Measurements from ENCODE around the gene CUX1. TPM values are rescaled to one million over a fixed set of nuclear protein-coding genes. Genes with fewer than 3 reads are reported as not detected.

Gene CUX1
- total and polyA plus RNA-seq, 2 of the 13 experiments (the other 11 are each of a cell fraction or from before 2014, with no cell fraction given), result 13.7 to 14.9 TPM

DNA sequence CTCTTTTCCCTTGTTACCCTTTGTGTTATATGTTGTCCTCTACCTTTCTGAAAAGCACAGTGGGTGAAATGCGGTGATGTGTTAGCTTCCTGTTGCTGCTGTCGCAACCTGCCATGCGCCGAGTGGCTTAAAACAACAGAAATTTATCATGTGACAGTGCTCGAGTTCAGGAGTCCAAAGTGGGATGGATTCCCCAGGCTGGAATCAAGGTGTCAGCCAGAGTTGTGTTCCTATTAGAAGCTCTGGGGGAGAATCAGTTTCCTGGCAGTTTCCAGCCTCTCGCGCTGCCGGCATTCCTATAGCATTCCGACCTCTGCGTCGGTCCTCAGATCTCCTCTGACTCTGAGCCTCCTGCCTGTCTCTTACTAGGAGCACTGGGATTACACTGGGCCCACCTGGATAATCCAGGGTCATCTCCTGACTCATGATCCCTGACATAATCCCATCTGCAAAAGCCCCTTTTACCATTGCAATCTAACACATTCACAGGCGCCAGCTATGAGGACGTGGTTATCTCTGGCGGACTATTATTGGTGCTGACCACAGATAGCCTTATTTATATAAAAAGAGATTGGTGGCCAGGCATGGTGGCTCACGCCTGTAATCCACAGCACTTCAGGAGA is 207.5 kb downstream of the CUX1 start (continued):
- TF ChIP-seq, protein P1, sequence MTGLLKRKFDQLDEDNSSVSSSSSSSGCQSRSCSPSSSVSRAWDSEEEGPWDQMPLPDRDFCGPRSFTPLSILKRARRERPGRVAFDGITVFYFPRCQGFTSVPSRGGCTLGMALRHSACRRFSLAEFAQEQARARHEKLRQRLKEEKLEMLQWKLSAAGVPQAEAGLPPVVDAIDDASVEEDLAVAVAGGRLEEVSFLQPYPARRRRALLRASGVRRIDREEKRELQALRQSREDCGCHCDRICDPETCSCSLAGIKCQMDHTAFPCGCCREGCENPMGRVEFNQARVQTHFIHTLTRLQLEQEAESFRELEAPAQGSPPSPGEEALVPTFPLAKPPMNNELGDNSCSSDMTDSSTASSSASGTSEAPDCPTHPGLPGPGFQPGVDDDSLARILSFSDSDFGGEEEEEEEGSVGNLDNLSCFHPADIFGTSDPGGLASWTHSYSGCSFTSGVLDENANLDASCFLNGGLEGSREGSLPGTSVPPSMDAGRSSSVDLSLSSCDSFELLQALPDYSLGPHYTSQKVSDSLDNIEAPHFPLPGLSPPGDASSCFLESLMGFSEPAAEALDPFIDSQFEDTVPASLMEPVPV (CRISPR knock-in tag; IDR thresholded peaks at IDR 0.05), result no peak
- TF ChIP-seq, protein P2, sequence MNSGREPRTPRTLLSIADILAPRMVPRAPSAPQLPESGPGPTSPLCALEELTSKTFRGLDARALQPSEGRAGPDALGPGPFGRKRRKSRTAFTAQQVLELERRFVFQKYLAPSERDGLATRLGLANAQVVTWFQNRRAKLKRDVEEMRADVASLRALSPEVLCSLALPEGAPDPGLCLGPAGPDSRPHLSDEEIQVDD (CRISPR knock-in tag; IDR thresholded peaks at IDR 0.05; ENCODE audit: borderline replicate concordance), result no peak
- TF ChIP-seq KAT8 (CRISPR knock-in tag; IDR thresholded peaks at IDR 0.05), result peak; percentile 87
- TF ChIP-seq, protein P3, sequence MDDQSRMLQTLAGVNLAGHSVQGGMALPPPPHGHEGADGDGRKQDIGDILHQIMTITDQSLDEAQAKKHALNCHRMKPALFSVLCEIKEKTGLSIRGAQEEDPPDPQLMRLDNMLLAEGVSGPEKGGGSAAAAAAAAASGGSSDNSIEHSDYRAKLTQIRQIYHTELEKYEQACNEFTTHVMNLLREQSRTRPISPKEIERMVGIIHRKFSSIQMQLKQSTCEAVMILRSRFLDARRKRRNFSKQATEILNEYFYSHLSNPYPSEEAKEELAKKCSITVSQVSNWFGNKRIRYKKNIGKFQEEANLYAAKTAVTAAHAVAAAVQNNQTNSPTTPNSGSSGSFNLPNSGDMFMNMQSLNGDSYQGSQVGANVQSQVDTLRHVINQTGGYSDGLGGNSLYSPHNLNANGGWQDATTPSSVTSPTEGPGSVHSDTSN (CRISPR knock-in tag; IDR thresholded peaks at IDR 0.05; ENCODE audit: borderline replicate concordance), result no peak
- TF ChIP-seq, protein P4, sequence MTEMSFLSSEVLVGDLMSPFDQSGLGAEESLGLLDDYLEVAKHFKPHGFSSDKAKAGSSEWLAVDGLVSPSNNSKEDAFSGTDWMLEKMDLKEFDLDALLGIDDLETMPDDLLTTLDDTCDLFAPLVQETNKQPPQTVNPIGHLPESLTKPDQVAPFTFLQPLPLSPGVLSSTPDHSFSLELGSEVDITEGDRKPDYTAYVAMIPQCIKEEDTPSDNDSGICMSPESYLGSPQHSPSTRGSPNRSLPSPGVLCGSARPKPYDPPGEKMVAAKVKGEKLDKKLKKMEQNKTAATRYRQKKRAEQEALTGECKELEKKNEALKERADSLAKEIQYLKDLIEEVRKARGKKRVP (CRISPR knock-in tag; IDR thresholded peaks at IDR 0.05), result peak in 1 of 2 experiments; percentile 40; a peak in 2 of 4 replicates
- TF ChIP-seq BHLHE40 (IDR thresholded peaks at IDR 0.05; ENCODE audit: low read length), result peak; percentile 56
- peak; percentile 47; the same call in 1 of the 2 replicates for TF ChIP-seq RAD21 (CRISPR knock-in tag; IDR thresholded peaks at IDR 0.05)
- peak; percentile 80 for TF ChIP-seq DPF2 (CRISPR knock-in tag; IDR thresholded peaks at IDR 0.05; ENCODE audit: borderline replicate concordance, low read depth)
- no peak for TF ChIP-seq MED13 (CRISPR knock-in tag; IDR thresholded peaks at IDR 0.05)
- no peak for TF ChIP-seq ZNF577 (CRISPR knock-in tag; IDR thresholded peaks at IDR 0.05; ENCODE audit: borderline replicate concordance, low read depth)
- TF ChIP-seq, protein P5, sequence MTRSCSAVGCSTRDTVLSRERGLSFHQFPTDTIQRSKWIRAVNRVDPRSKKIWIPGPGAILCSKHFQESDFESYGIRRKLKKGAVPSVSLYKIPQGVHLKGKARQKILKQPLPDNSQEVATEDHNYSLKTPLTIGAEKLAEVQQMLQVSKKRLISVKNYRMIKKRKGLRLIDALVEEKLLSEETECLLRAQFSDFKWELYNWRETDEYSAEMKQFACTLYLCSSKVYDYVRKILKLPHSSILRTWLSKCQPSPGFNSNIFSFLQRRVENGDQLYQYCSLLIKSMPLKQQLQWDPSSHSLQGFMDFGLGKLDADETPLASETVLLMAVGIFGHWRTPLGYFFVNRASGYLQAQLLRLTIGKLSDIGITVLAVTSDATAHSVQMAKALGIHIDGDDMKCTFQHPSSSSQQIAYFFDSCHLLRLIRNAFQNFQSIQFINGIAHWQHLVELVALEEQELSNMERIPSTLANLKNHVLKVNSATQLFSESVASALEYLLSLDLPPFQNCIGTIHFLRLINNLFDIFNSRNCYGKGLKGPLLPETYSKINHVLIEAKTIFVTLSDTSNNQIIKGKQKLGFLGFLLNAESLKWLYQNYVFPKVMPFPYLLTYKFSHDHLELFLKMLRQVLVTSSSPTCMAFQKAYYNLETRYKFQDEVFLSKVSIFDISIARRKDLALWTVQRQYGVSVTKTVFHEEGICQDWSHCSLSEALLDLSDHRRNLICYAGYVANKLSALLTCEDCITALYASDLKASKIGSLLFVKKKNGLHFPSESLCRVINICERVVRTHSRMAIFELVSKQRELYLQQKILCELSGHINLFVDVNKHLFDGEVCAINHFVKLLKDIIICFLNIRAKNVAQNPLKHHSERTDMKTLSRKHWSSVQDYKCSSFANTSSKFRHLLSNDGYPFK (CRISPR knock-in tag; IDR thresholded peaks at IDR 0.05; ENCODE audit: borderline replicate concordance), result 0 out of 2 replicates have a peak, but pooled peaks have one; percentile 44
- TF ChIP-seq FOXA1 (IDR thresholded peaks at IDR 0.05), result no peak
- TF ChIP-seq FOXA1 (CRISPR knock-in tag; IDR thresholded peaks at IDR 0.05), result peak; percentile 61; the same call in 1 of the 2 replicates
- TF ChIP-seq AKAP8 (CRISPR knock-in tag; IDR thresholded peaks at IDR 0.05), result no peak
- no peak for TF ChIP-seq TBP (CRISPR knock-in tag; IDR thresholded peaks at IDR 0.05)
- TF ChIP-seq ZNF589 (CRISPR knock-in tag; conservative IDR thresholded peaks at IDR 0.05), result no peak
- TF ChIP-seq GTF2F1 (IDR thresholded peaks at IDR 0.05; ENCODE audit: low read length), result no peak
- TF ChIP-seq, protein P6, sequence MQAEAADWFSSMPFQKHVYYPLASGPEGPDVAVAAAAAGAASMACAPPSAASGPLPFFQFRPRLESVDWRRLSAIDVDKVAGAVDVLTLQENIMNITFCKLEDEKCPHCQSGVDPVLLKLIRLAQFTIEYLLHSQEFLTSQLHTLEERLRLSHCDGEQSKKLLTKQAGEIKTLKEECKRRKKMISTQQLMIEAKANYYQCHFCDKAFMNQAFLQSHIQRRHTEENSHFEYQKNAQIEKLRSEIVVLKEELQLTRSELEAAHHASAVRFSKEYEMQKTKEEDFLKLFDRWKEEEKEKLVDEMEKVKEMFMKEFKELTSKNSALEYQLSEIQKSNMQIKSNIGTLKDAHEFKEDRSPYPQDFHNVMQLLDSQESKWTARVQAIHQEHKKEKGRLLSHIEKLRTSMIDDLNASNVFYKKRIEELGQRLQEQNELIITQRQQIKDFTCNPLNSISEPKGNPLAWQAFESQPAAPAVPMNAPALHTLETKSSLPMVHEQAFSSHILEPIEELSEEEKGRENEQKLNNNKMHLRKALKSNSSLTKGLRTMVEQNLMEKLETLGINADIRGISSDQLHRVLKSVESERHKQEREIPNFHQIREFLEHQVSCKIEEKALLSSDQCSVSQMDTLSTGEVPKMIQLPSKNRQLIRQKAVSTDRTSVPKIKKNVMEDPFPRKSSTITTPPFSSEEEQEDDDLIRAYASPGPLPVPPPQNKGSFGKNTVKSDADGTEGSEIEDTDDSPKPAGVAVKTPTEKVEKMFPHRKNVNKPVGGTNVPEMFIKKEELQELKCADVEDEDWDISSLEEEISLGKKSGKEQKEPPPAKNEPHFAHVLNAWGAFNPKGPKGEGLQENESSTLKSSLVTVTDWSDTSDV (CRISPR knock-in tag; IDR thresholded peaks at IDR 0.05), result no peak
- no peak for TF ChIP-seq ZNF672 (CRISPR knock-in tag; IDR thresholded peaks at IDR 0.05)
- TF ChIP-seq CEBPB (IDR thresholded peaks at IDR 0.05; ENCODE audit: borderline replicate concordance, low read depth, low read length), result peak; percentile 96
